Astrocyte of the cerebellum (primary cell): ENCODE results near the gene SGSM1.

Experiments
- DNase-seq: peaks from one replicate; pipeline ENCODE4 v3.0.0-alpha.2; 2011; ENCODE audit warnings: low read depth
- H3K4me3 ChIP-seq: 2 replicates; pipeline ENCODE4 v1.5.1; 2011; ENCODE audit warnings: mild to moderate bottlenecking, low read depth, low read length, moderate library complexity
- in situ Hi-C: cut with HindIII; loops from 2 replicates; pipeline ENCODE4 v1.10.0; 2017; ENCODE audit warnings: low sequenced_read_pairs
- TF ChIP-seq, protein P1 (sequence below): IDR thresholded peaks from 2 replicates; pipeline ENCODE4 v1.5.1; 2012; ENCODE audit warnings: low read length, low read depth, moderate library complexity, mild to moderate bottlenecking; ENCODE audit errors: missing control alignments

Gene SGSM1

DNA sequence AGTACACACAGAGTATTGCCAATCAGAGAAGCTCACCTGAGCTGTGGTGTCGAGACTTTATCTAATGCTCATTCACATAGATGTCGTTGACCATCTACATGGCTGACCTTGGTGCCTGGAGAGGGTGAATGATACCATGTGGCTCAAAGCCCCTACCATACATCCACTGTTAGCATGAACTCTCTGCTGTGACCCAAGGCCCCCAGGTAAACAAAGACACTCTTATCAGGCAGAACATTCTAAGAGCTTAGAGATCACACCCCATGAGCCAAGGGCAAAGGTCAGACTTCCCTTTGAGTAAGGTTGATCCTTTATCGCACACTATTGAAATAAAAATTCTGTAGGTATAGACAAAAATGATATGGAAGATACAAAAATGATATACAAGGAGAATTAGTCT, 16.5 kb upstream of the SGSM1 start:
- H3K4me3 ChIP-seq: no peak overlapping the region
- no peak for DNase-seq
- TF ChIP-seq, protein P1, sequence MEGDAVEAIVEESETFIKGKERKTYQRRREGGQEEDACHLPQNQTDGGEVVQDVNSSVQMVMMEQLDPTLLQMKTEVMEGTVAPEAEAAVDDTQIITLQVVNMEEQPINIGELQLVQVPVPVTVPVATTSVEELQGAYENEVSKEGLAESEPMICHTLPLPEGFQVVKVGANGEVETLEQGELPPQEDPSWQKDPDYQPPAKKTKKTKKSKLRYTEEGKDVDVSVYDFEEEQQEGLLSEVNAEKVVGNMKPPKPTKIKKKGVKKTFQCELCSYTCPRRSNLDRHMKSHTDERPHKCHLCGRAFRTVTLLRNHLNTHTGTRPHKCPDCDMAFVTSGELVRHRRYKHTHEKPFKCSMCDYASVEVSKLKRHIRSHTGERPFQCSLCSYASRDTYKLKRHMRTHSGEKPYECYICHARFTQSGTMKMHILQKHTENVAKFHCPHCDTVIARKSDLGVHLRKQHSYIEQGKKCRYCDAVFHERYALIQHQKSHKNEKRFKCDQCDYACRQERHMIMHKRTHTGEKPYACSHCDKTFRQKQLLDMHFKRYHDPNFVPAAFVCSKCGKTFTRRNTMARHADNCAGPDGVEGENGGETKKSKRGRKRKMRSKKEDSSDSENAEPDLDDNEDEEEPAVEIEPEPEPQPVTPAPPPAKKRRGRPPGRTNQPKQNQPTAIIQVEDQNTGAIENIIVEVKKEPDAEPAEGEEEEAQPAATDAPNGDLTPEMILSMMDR: no peak
- in situ Hi-C loops: no loop called here

DNA sequence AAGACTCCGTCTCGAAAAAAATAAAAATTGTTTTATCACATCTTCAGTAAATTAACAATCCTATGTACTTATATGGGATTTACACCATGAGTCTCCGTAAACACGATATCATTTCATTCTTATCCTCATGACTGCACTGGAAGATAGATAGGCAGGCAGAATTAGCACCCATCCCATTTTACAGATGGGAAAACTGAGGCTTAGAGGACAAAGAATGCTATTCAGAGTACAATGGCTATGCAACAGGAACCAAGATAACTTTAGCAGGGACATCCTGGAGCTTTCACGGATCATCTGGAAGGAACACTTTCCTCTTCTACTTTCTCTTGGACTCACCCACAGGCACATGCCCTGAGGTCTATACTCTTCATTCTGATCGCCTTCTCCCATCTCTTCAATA, 14.6 kb upstream of the SGSM1 start:
- in situ Hi-C loops: no loop called here
- TF ChIP-seq, protein P1: no peak
- no peak for DNase-seq
- H3K4me3 ChIP-seq: no peak overlapping the region

DNA sequence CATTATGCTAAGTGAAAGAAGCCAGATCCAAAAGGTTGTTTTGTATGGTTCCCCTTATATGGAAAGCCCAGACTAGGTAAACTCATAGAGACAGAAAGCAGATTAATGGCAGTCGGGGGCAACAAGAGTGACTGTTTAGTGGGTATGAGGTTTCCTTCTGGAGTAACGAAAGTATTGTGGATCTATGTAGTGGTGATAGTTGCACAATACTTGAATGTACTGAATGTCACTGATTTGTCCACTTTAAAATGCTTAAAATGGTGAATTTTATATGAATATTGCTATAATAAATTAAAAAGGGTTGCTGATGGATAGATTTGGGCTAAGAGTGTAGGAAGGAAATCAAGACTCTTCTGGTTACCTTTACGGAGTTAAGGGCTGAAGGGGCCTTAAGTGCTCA, 10.0 kb upstream of the SGSM1 start:
- no peak for DNase-seq
- in situ Hi-C loops: no loop called here

DNA sequence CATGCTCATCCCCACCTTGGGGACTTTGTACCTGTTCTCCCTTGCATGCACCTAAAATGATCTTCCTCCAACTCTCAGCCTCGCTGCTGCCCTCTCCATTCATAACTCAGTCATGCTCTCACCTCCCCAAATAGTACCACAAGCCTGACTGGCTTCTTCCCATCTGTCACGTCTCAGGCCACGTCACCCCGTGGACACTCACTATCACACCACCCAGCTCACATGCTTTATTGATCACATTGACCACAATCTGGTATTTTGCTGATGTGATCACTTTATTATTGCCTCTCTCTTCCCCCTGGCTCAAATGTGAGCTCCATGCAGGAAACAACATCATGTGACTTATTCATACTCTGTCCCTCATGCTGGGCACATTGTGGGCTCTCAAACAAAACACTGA, 9.2 kb upstream of the SGSM1 start:
- no peak overlapping the region for H3K4me3 ChIP-seq
- TF ChIP-seq, protein P1: no peak
- in situ Hi-C loops: no loop called here
- DNase-seq: no peak

More for the DNA sequence above, 10.0 kb upstream of the SGSM1 start:
- H3K4me3 ChIP-seq: no peak overlapping the region
- TF ChIP-seq, protein P1: no peak

DNA sequence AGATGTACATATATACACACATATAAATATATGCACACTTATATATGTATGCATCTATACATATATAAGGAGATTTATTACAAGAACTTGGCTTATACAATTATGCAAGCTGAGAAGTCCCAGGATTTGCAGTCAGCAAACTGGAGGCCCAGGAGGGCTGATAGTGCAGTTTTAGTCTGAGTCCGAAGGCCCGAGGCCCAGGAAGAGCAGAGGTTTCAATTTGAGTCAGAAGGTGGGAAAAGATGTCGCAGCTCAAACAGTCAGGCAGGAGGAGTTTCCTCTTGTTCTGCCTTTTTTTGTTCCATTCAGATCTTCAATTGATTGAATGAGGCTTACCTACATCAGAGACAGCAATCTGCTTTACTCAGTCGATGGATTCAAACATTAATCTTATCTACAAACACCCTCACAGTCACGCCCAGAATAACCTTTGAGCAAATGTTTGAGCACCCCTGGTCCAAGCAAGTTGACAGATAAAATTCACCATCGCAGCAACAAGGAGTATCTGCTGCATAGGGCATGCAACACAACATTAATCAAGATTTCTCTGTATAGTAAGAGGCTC, 4.0 kb upstream of the SGSM1 start:
- H3K4me3 ChIP-seq: no peak overlapping the region
- TF ChIP-seq, protein P1: no peak
- in situ Hi-C loops: no loop called here
- DNase-seq: no peak

DNA sequence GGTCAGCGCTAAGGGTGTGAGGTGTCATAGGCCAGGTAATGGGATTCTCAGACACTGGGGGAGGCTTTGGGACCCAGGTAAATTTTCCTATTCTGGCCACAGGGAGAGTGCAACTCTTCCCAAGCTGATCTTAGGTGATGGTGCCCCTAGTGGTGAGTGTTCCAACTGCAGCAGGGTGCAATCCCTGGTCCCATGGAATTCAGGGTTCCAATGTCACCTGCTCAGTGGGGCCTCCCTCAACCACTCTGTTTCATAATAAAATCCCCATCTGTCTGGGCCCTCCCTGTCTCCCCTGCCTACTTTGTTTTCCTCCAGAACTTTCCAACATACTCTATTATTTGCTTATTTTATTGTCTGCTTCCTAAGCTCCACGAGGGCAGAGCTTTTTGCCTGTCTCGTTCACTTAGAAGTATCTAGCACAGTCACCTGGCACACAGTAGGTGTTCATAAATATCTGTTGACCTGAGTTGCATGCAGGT, 2.9 kb upstream of the SGSM1 start:
- DNase-seq: peak; percentile 5
- no peak overlapping the region for H3K4me3 ChIP-seq
- in situ Hi-C loops: no loop called here
- TF ChIP-seq, protein P1: peak; percentile 96

DNA sequence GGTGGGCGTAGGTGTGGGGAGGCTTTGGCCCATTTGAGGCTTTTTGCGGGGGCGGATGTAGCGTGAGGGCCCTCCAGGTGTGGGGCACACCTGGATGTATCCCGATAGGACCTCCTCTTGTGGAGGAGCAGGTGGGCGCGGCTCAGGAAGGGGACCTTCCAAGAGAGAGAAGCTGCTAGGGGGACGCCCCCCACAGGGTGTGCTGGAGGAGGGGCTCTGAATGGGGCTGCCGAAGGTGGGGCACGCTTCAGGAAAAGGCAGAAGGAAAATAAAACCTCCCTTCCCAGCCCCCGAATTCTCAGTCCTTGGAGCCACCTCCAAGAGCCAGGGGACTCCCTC, 621 bp downstream of the SGSM1 start:
- in situ Hi-C loops: no loop called here
- H3K4me3 ChIP-seq: no peak overlapping the region
- DNase-seq: no peak
- TF ChIP-seq, protein P1: no peak
